NCI-H2227 treated with DMSO at 0.1 percent for 48 hours (cell line): ENCODE data around the gene SERPING1.

Experiments used
- DNase-seq: peaks from one replicate; lab custom pipeline; 2025; lab: John Stamatoyannopoulos, UW

Gene SERPING1

DNA sequence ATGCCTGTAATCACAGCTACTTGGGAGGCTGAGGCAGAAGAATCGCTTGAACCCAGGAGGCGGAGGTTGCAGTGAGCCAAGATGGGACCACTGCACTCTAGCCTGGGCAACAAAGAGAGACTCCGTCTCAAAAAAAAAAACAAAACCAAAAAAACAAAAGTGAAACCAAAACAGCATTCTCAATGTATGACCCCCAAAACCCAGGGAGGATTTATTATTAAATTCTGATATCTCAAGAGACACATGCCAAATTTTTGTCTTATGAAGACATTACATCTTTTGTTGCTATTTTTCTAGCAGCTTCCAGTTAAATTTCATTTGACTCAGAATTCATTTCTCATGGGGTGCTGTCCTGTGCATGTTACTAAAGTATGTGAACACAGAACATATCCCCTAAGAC lies 55.2 kb downstream of the SERPING1 start:
- DNase-seq = no peak

DNA sequence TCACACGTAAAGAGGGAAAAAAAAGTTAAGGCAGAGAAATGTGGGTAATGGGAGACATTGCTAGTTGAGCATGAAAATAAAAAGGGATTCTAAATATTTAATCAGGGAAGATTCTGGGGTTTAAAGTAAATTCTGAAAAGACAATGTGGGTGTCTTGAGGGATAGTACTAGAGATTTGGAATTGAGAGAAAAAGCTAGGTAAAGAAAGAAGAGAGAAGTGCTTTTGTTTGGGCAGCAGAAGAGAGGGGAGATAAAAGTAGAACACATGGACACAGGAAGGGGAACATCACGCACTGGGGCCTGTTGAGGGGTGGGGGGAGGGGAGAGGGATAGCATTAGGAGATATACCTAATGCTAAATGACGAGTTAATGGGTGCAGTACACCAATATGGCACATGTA lies 55.7 kb downstream of the SERPING1 start:
- no peak for DNase-seq

DNA sequence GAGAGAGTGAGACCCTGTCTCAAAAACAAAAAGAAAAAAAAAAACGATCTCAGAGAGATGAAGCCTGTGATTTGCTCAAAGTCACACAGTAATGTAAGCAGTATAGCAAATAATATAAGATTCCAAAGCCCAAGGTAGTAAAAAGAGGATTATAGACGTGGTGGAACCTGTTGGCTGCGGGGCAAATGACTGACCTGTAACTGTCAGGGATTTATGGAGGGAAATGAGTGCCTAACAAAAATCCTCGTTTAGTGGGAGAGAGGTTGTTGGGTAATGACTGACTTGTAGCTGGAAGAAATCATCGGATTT lies 59.4 kb downstream of the SERPING1 start:
- DNase-seq = no peak

DNA sequence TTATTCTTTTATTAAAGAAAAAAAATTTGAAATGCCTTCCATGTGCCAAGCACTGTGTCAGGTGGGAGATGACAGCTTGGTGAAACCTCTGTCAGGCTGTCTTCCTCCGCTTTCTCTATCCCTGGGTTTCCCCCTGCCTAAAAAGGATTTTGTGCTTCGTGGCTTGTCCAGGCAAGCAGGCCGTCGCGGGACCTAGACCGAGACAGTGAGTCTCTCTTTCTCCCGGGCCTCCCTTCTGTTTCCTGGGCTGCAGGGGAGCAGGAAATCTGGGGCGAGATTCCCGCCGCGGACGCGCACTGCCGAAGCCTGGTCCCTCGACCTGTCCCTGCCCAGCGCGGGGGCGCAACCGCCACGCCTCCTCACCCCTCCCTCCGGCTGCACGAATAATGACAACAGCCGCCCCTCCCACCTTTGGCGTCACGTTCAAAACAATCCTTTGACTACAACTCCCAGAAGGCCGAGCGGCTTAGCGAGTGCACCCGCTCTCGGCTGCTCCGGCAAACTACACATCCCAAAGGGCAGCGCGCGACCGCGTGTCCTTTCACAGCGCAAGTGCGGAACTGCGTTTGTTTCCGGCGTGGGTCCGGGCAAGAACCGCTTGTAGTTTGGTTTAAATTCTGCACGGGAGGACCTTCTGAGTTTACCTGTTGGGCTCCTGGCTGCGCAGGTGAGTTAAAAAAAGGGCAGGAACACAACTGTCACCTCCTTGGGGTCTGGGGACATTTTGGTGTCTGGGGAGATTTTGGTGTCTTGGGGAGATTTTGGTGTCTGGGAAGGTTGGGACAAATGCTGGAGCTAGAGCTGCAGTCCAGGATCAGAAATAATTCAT lies 59.9 kb downstream of the SERPING1 start, which contains the start of gene CLP1:
TSS of gene CLP1 (plus strand) at position 569 of the 829 bp plus-strand sequence. CDS start 1,715 bp downstream, outside the sequence.
- DNase-seq = peak; percentile 97

- no peak for DNase-seq
These were observed 60.5 kb downstream of the SERPING1 start for GRCh38 chr11:57658023-57658361.

GRCh38 chr11:57659669-57660068 lies 62.2 kb downstream of the SERPING1 start:
- DNase-seq = no peak

- DNase-seq = no peak
These were observed 65.4 kb downstream of the SERPING1 start for GRCh38 chr11:57662893-57663292.

DNA sequence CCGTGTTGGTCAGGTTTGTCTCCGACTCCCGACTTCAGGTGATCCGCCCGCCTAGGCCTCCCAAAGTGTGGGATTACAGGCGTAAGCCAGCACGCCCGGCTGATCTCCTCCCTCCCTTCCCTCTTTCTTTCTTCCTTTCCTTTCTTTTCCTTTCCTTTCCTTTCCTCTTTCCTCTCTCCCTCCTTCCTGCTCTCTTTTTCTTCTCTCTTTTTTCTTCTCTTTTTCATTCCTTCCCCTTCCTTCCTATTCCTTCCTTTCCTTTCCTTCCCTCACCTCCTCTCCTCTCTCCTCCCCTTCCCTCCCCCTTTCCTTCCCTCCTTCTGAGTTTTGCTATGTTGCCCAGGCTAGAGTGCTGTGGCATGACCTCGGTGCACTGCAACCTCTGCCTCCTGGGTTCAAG lies 66.5 kb downstream of the SERPING1 start:
- no peak for DNase-seq
